SH-SY5Y (cell line): ENCODE data around the gene PTPN21.

Experiments used
- GATA2 ChIP-seq: IDR thresholded peaks from 2 replicates; pipeline ENCODE4 v1.6.1; 2011; ENCODE audit warnings: mild to moderate bottlenecking, low read depth, low read length
- GATA3 ChIP-seq: IDR thresholded peaks from 2 replicates; pipeline ENCODE4 v1.6.1; 2011; ENCODE audit warnings: low read depth, mild to moderate bottlenecking, low read length, moderate library complexity

GRCh38 chr14:88424573-88424972 is 130.2 kb downstream of the PTPN21 start:
- no peak for TF ChIP-seq GATA2
- TF ChIP-seq GATA3 = no peak
